ENCODE data around the gene COL4A2.

DNA sequence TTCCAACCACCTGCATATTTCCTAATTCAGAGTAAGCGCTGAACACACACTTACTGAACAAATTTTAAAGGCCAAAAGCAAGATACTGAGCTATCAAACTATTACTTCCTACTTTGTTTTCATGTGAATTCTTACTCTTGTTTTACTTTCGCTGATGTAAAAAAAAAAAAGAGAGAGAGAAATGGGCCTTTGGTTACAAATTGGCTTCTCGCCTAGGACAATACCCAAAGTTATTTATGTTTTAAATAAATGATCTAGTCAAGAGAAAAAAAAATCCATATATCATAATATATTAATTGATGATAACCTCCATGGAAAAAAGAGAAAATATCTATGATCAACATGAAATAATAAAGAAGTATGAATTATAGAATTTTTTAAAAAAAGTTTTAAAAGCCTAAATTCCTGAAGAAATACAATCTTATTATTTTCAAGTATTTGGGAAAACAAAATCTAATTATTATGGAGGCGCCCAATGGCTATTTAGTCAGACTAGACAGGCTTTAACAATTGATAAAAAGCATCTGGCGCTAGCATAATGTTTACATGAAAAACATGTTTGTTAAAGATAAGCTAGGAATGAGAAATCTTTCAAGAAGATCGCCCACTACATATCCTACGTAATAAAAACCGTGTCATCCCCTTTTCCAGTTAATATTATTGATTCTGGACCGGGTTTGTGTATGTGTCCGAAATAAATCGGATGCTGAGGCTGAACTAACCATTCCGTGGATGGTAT is 9.1 kb upstream of the COL4A2 start:
- TF ChIP-seq, protein P1, sequence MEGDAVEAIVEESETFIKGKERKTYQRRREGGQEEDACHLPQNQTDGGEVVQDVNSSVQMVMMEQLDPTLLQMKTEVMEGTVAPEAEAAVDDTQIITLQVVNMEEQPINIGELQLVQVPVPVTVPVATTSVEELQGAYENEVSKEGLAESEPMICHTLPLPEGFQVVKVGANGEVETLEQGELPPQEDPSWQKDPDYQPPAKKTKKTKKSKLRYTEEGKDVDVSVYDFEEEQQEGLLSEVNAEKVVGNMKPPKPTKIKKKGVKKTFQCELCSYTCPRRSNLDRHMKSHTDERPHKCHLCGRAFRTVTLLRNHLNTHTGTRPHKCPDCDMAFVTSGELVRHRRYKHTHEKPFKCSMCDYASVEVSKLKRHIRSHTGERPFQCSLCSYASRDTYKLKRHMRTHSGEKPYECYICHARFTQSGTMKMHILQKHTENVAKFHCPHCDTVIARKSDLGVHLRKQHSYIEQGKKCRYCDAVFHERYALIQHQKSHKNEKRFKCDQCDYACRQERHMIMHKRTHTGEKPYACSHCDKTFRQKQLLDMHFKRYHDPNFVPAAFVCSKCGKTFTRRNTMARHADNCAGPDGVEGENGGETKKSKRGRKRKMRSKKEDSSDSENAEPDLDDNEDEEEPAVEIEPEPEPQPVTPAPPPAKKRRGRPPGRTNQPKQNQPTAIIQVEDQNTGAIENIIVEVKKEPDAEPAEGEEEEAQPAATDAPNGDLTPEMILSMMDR (optimal IDR thresholded peaks at IDR 0.05 in 1 of 3, IDR thresholded peaks at IDR 0.05 in 1 of 3, conservative IDR thresholded peaks at IDR 0.05 in 1 of 3; ENCODE audit: extremely low read depth in 1 of 3, insufficient read depth in 2 of 3, low read length in 3 of 3), result no peak
- TF ChIP-seq EZH2 (IDR thresholded peaks at IDR 0.05; ENCODE audit: low read length), result no peak

Measured in keratinocyte (primary cell).